ENCODE results near the gene AQP12A.
A peak's percentile ranks its signal among the peaks of the same experiment; 100 is the strongest.

The AQP12A gene

GRCh38 chr2:240705204-240705791 lies 13.6 kb downstream of the AQP12A start:
- peaks cover 17% of the 10 kb centered on the region for H3K27me3 Mint-ChIP-seq (ENCODE audit: low read depth, poor library complexity)

GRCh38 chr2:240707043-240707756 lies 15.5 kb downstream of the AQP12A start:
- Mint-ChIP-seq H3K27ac (peak overlapping the region; percentile 88), H3K36me3 (ENCODE audit: low read depth) (peaks cover 4% of the 10 kb centered on the region), H3K27me3 (ENCODE audit: low read depth, poor library complexity) (peaks cover 17% of the 10 kb centered on the region), H3K9me3 (peaks cover 12% of the 10 kb centered on the region), H3K4me1 (peaks cover 43% of the 10 kb centered on the region), H3K4me3 (no peak overlapping the region)
- TF ChIP-seq CTCF (IDR thresholded peaks at IDR 0.05) = no peak
- no peak for DNase-seq

More at GRCh38 chr2:240705204-240705791, 13.6 kb downstream of the AQP12A start:
- peaks cover 4% of the 10 kb centered on the region for H3K36me3 Mint-ChIP-seq (ENCODE audit: low read depth)
- no peak for TF ChIP-seq CTCF (IDR thresholded peaks at IDR 0.05)
- H3K27ac Mint-ChIP-seq = no peak overlapping the region
- peaks cover 43% of the 10 kb centered on the region for H3K4me1 Mint-ChIP-seq
- H3K4me3 Mint-ChIP-seq = no peak overlapping the region
- no peak for DNase-seq
- H3K9me3 Mint-ChIP-seq = peaks cover 12% of the 10 kb centered on the region

GRCh38 chr2:240707821-240708220 lies 16.2 kb downstream of the AQP12A start:
- H3K27me3 Mint-ChIP-seq (ENCODE audit: low read depth, poor library complexity) = peaks cover 17% of the 10 kb centered on the region
- peaks cover 12% of the 10 kb centered on the region for H3K9me3 Mint-ChIP-seq
- H3K4me1 Mint-ChIP-seq = peaks cover 37% of the 10 kb centered on the region
- no peak for DNase-seq
- peak overlapping the region; percentile 88 for H3K27ac Mint-ChIP-seq
- peaks cover 4% of the 10 kb centered on the region for H3K36me3 Mint-ChIP-seq (ENCODE audit: low read depth)
- no peak overlapping the region for H3K4me3 Mint-ChIP-seq
- no peak for TF ChIP-seq CTCF (IDR thresholded peaks at IDR 0.05)

GRCh38 chr2:240708457-240708856 lies 16.8 kb downstream of the AQP12A start:
- H3K4me1 Mint-ChIP-seq = peaks cover 31% of the 10 kb centered on the region
- no peak overlapping the region for H3K4me3 Mint-ChIP-seq
- TF ChIP-seq CTCF (IDR thresholded peaks at IDR 0.05) = no peak
- DNase-seq = no peak
- peaks cover 12% of the 10 kb centered on the region for H3K9me3 Mint-ChIP-seq
- peaks cover 17% of the 10 kb centered on the region for H3K27me3 Mint-ChIP-seq (ENCODE audit: low read depth, poor library complexity)
- no peak overlapping the region for H3K27ac Mint-ChIP-seq
- H3K36me3 Mint-ChIP-seq (ENCODE audit: low read depth) = peaks cover 4% of the 10 kb centered on the region

GRCh38 chr2:240711296-240711695 lies 19.6 kb downstream of the AQP12A start:
- no peak for DNase-seq
- H3K4me1 Mint-ChIP-seq = peaks cover 19% of the 10 kb centered on the region
- H3K27ac Mint-ChIP-seq = no peak overlapping the region
- TF ChIP-seq CTCF (IDR thresholded peaks at IDR 0.05) = no peak
- H3K9me3 Mint-ChIP-seq = peaks cover 12% of the 10 kb centered on the region
- H3K27me3 Mint-ChIP-seq (ENCODE audit: low read depth, poor library complexity) = peaks cover 12% of the 10 kb centered on the region
- H3K4me3 Mint-ChIP-seq = no peak overlapping the region
- H3K36me3 Mint-ChIP-seq (ENCODE audit: low read depth) = peaks cover 4% of the 10 kb centered on the region

- Mint-ChIP-seq H3K4me1 (peaks cover 21% of the 10 kb centered on the region), H3K9me3 (peaks cover 12% of the 10 kb centered on the region), H3K4me3 (no peak overlapping the region), H3K27ac (no peak overlapping the region), H3K36me3 (ENCODE audit: low read depth) (peaks cover 4% of the 10 kb centered on the region), H3K27me3 (ENCODE audit: low read depth, poor library complexity) (peaks cover 14% of the 10 kb centered on the region)
- TF ChIP-seq CTCF (IDR thresholded peaks at IDR 0.05) = no peak
- DNase-seq = no peak
Measured at GRCh38 chr2:240711701-240712100, 20.0 kb downstream of the AQP12A start.
